ENCODE results near the gene TRIM73. TPM values are rescaled to one million over a fixed set of nuclear protein-coding genes. Genes with fewer than 3 reads are reported as not detected.
A peak's percentile ranks its signal among the peaks of the same experiment; 100 is the strongest.
"Not testable (repeated sequence)": the region's sequence is repeated elsewhere in the genome, so short reads cannot be mapped to it uniquely, and the experiment has no call there.

The TRIM73 gene
- total RNA-seq (4.3 TPM), polyA plus RNA-seq (ENCODE audit: insufficient read depth, low read depth, low replicate concordance) (3.8 TPM)
- long read RNA-seq, donor 1, result 0 reads
- long read RNA-seq, donor 2, result 0 reads
- long read RNA-seq, donor 3, result 0 reads
- long read RNA-seq, donor 4, result 0 reads
- long read RNA-seq, donor 5, result 0 reads
- long read RNA-seq, donor 6, result 0 reads
- long read RNA-seq, donor 7, partial matches to known transcripts, result 0 of 6 reads
- long read RNA-seq, donor 7, other reads (novel, unspliced or antisense), result 5 of 6 reads
- long read RNA-seq, donor 8, result 0 reads
- long read RNA-seq, donor 9, result 0 reads
- long read RNA-seq, donor 10, result 0 reads

GRCh38 chr7:75395329-75395728 is at the start of gene TRIM73:
TRIM73 (plus strand) TSS chr7:75395629; CDS start chr7:75398934, 3,305 bp downstream.
- H3K4me1 ChIP-seq (ENCODE audit: control insufficient read depth in 2 of 3, insufficient read depth in 2 of 3, low read depth in 1 of 3, low read length in 3 of 3); H3K4me3 ChIP-seq (ENCODE audit: low read length in 3 of 3); H3K27ac ChIP-seq (ENCODE audit: low read depth in 2 of 2, low read length in 2 of 2); FAIRE-seq; H3K9ac ChIP-seq (ENCODE audit: low read length in 3 of 3); H3K9me3 ChIP-seq (ENCODE audit: control insufficient read depth in 2 of 3, insufficient read depth in 1 of 3, low read length in 3 of 3); DNase-seq; H3K36me3 ChIP-seq (ENCODE audit: control insufficient read depth in 2 of 3, insufficient read depth in 3 of 3, low read length in 3 of 3); H3K27me3 ChIP-seq (ENCODE audit: control insufficient read depth, insufficient read depth, low read length); intact Hi-C loops (cut with DNase I): not testable (repeated sequence)

GRCh38 chr7:75358671-75359541 is 36.5 kb upstream of the TRIM73 start:
- DNase-seq (peak in 4 of 5 donors; percentile 29 to 63 (median 46)), FAIRE-seq (peak; percentile 82)
- H3K27me3 ChIP-seq (ENCODE audit: control insufficient read depth, insufficient read depth, low read length); H3K36me3 ChIP-seq (ENCODE audit: control insufficient read depth in 2 of 3, insufficient read depth in 3 of 3, low read length in 3 of 3); H3K4me3 ChIP-seq (ENCODE audit: low read length in 3 of 3); H3K9me3 ChIP-seq (ENCODE audit: control insufficient read depth in 2 of 3, insufficient read depth in 1 of 3, low read length in 3 of 3); H3K4me1 ChIP-seq (ENCODE audit: control insufficient read depth in 2 of 3, insufficient read depth in 2 of 3, low read depth in 1 of 3, low read length in 3 of 3); H3K9ac ChIP-seq (ENCODE audit: low read length in 3 of 3); intact Hi-C loops (cut with DNase I); H3K27ac ChIP-seq (ENCODE audit: low read depth in 2 of 2, low read length in 2 of 2): not testable (repeated sequence)

- H3K27me3 ChIP-seq (ENCODE audit: control insufficient read depth, insufficient read depth, low read length); H3K36me3 ChIP-seq (ENCODE audit: control insufficient read depth in 2 of 3, insufficient read depth in 3 of 3, low read length in 3 of 3); H3K4me1 ChIP-seq (ENCODE audit: control insufficient read depth in 2 of 3, insufficient read depth in 2 of 3, low read depth in 1 of 3, low read length in 3 of 3); H3K27ac ChIP-seq (ENCODE audit: low read depth in 2 of 2, low read length in 2 of 2); H3K4me3 ChIP-seq (ENCODE audit: low read length in 3 of 3); FAIRE-seq; H3K9ac ChIP-seq (ENCODE audit: low read length in 3 of 3); H3K9me3 ChIP-seq (ENCODE audit: control insufficient read depth in 2 of 3, insufficient read depth in 1 of 3, low read length in 3 of 3); intact Hi-C loops (cut with DNase I): not testable (repeated sequence)
- DNase-seq, result peak in 1 of 5 donors; percentile 17
These were observed 35.9 kb upstream of the TRIM73 start for GRCh38 chr7:75359542-75359848.

GRCh38 chr7:75364079-75364478 is 31.4 kb upstream of the TRIM73 start:
- H3K36me3 ChIP-seq (ENCODE audit: control insufficient read depth in 2 of 3, insufficient read depth in 3 of 3, low read length in 3 of 3); H3K9ac ChIP-seq (ENCODE audit: low read length in 3 of 3); intact Hi-C loops (cut with DNase I); H3K27ac ChIP-seq (ENCODE audit: low read depth in 2 of 2, low read length in 2 of 2); FAIRE-seq; H3K4me3 ChIP-seq (ENCODE audit: low read length in 3 of 3); H3K27me3 ChIP-seq (ENCODE audit: control insufficient read depth, insufficient read depth, low read length); H3K9me3 ChIP-seq (ENCODE audit: control insufficient read depth in 2 of 3, insufficient read depth in 1 of 3, low read length in 3 of 3); DNase-seq; H3K4me1 ChIP-seq (ENCODE audit: control insufficient read depth in 2 of 3, insufficient read depth in 2 of 3, low read depth in 1 of 3, low read length in 3 of 3): not testable (repeated sequence)

- DNase-seq; H3K9ac ChIP-seq (ENCODE audit: low read length in 3 of 3); H3K27me3 ChIP-seq (ENCODE audit: control insufficient read depth, insufficient read depth, low read length); H3K9me3 ChIP-seq (ENCODE audit: control insufficient read depth in 2 of 3, insufficient read depth in 1 of 3, low read length in 3 of 3); H3K4me3 ChIP-seq (ENCODE audit: low read length in 3 of 3); H3K27ac ChIP-seq (ENCODE audit: low read depth in 2 of 2, low read length in 2 of 2); H3K4me1 ChIP-seq (ENCODE audit: control insufficient read depth in 2 of 3, insufficient read depth in 2 of 3, low read depth in 1 of 3, low read length in 3 of 3); FAIRE-seq; H3K36me3 ChIP-seq (ENCODE audit: control insufficient read depth in 2 of 3, insufficient read depth in 3 of 3, low read length in 3 of 3); intact Hi-C loops (cut with DNase I): not testable (repeated sequence)
These were observed 28.8 kb upstream of the TRIM73 start for GRCh38 chr7:75366643-75367042.

GRCh38 chr7:75367313-75367712 is 28.1 kb upstream of the TRIM73 start:
- FAIRE-seq; intact Hi-C loops (cut with DNase I); H3K27me3 ChIP-seq (ENCODE audit: control insufficient read depth, insufficient read depth, low read length); H3K27ac ChIP-seq (ENCODE audit: low read depth in 2 of 2, low read length in 2 of 2); H3K9ac ChIP-seq (ENCODE audit: low read length in 3 of 3); DNase-seq; H3K4me3 ChIP-seq (ENCODE audit: low read length in 3 of 3); H3K9me3 ChIP-seq (ENCODE audit: control insufficient read depth in 2 of 3, insufficient read depth in 1 of 3, low read length in 3 of 3); H3K36me3 ChIP-seq (ENCODE audit: control insufficient read depth in 2 of 3, insufficient read depth in 3 of 3, low read length in 3 of 3); H3K4me1 ChIP-seq (ENCODE audit: control insufficient read depth in 2 of 3, insufficient read depth in 2 of 3, low read depth in 1 of 3, low read length in 3 of 3): not testable (repeated sequence)

- H3K9me3 ChIP-seq (ENCODE audit: control insufficient read depth in 2 of 3, insufficient read depth in 1 of 3, low read length in 3 of 3); H3K27ac ChIP-seq (ENCODE audit: low read depth in 2 of 2, low read length in 2 of 2); intact Hi-C loops (cut with DNase I); H3K4me1 ChIP-seq (ENCODE audit: control insufficient read depth in 2 of 3, insufficient read depth in 2 of 3, low read depth in 1 of 3, low read length in 3 of 3); H3K27me3 ChIP-seq (ENCODE audit: control insufficient read depth, insufficient read depth, low read length); H3K36me3 ChIP-seq (ENCODE audit: control insufficient read depth in 2 of 3, insufficient read depth in 3 of 3, low read length in 3 of 3); H3K4me3 ChIP-seq (ENCODE audit: low read length in 3 of 3); FAIRE-seq; H3K9ac ChIP-seq (ENCODE audit: low read length in 3 of 3); DNase-seq: not testable (repeated sequence)
These were observed 21.3 kb upstream of the TRIM73 start for GRCh38 chr7:75374144-75374518.

GRCh38 chr7:75374519-75375317 is 20.7 kb upstream of the TRIM73 start:
- H3K27me3 ChIP-seq (ENCODE audit: control insufficient read depth, insufficient read depth, low read length); FAIRE-seq; H3K4me3 ChIP-seq (ENCODE audit: low read length in 3 of 3); H3K4me1 ChIP-seq (ENCODE audit: control insufficient read depth in 2 of 3, insufficient read depth in 2 of 3, low read depth in 1 of 3, low read length in 3 of 3); H3K36me3 ChIP-seq (ENCODE audit: control insufficient read depth in 2 of 3, insufficient read depth in 3 of 3, low read length in 3 of 3); H3K27ac ChIP-seq (ENCODE audit: low read depth in 2 of 2, low read length in 2 of 2); H3K9ac ChIP-seq (ENCODE audit: low read length in 3 of 3); H3K9me3 ChIP-seq (ENCODE audit: control insufficient read depth in 2 of 3, insufficient read depth in 1 of 3, low read length in 3 of 3); DNase-seq; intact Hi-C loops (cut with DNase I): not testable (repeated sequence)
